ENCODE data around the gene CA5A.
"Not testable (repeated sequence)": the region's sequence is repeated elsewhere in the genome, so short reads cannot be mapped to it uniquely, and the experiment has no call there.

Gene CA5A

DNA sequence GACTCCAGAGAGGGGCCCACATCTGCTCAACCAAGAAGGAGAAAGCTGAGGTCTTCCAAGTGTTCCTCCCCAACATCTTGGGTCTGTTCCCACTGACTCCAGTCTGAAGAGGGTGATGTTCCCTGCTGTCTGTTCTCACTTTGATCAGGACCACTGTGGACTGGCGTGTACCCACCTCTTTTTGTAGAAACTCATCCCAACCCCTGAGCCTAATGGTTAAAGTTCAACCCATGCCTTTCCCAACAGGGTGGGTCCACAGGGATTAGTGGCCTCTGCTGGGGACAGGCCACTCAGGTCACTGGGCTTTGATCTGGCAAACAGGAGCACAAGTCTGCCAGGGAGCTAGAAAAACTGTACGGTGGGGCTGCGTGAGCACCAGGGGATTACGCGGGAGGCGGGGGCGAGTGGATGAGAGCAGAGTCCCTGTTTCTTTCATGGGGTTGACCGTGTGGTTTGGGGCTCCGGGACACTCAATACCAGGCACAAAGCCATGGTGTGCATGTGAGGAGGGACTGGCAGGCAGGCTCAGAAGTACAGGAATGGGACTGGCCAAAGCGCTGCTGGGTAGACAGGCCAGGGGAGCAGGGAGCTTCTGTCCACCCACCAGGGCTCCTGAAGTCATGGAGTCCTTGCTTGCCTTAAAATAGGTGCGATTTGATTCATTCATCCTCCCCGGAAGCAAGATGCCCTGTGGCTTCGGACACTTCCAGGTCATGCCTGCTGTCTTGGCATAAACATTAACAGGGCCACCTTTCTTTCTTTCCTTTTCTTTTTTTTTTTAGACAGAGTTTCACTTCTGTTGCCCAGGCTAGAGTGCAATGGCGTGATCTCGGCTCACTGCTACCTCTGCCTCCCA lies at the start of gene CA5A:
TSS of gene CA5A (minus strand) at position 155 of the 856 bp plus-strand sequence. CDS start at position 76, 79 bp downstream.
- DNase-seq = no peak

DNA sequence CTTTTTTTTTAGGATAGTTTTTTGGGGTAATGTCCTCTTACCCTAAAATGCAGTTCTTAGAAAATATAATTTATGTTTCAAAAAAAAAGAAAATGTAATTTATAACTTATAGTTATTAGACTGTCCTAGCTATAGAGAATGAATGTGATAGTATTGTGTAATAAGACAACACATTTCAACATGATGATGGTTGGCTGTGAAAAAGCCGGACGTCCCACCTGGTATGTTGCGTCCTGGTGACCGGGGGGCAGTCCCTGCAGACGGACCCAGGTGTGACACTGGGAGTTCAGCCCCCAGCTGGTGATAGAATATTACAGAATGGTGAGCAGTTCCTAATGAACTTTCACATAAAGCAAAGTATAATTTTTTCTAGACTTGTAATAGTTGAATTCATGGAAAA lies 49.2 kb upstream of the CA5A start:
- DNase-seq = not testable (repeated sequence)

DNA sequence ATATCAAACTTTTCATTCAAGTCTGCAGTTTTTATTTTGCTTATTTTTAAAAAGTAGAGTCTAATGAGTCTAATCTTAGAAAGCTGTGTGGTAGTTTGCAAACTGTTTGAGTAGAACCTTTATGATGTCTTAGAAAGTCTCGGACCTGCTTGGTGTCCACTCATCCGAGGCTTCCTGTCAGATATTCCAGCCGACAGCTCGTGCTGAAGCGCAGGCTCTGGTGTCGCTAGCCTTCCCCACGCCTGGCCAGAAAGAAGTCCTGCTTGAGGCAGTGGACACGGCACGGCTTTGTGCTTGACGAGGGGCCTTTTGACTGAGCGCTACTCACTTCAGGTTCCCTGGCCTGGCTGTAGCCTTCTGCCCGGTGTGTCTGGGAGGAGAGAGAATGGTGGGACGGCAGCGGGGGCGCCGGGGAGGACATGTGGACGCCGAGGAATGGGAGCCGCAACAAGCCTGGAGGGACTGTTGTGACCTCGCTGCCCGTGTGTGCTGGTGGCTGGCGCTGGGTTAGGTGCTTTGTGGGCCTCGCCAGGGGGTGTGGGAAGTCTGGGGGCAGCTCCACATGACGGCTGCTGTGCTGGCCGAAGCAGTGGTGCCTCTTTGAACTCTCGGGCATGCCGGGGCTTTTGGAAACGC lies 48.4 kb upstream of the CA5A start:
- DNase-seq = no peak

DNA sequence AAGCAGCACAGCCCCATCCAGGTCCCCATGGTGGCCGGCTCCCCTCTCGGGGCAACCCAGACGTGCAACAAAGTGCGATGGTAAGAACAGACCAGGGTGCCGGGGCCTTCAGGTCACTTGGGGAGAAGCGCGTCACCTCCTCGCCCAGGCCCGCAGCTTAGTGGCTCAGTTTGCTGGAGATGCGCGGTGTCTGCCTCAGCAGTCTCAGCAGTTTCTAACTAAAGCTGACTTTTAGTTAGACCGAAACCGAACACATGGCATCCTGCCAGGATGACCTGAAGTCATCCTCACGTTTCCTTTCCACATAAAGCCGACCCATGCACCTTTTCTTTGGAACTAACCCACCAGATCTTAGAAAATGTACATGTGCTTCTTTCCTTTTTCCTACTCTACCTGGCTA lies 47.9 kb upstream of the CA5A start:
- DNase-seq = not testable (repeated sequence)

DNA sequence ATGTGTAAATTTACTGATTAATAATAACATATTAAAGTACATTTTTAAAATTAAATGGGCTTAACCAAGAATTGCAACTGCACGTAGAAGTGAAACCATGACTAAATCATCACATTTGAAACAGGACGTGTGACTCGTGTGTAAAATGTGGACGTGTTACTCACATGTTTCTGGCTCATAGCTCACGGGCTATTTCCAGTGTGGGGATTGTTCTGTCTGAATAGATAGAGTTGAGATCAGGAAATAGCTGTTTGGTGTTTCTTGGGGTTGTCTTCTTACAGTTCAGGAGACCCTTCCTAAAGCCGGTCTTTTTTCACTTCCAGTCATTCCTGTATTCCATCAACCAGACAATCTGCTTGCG lies 47.4 kb upstream of the CA5A start:
- not testable (repeated sequence) for DNase-seq

DNA sequence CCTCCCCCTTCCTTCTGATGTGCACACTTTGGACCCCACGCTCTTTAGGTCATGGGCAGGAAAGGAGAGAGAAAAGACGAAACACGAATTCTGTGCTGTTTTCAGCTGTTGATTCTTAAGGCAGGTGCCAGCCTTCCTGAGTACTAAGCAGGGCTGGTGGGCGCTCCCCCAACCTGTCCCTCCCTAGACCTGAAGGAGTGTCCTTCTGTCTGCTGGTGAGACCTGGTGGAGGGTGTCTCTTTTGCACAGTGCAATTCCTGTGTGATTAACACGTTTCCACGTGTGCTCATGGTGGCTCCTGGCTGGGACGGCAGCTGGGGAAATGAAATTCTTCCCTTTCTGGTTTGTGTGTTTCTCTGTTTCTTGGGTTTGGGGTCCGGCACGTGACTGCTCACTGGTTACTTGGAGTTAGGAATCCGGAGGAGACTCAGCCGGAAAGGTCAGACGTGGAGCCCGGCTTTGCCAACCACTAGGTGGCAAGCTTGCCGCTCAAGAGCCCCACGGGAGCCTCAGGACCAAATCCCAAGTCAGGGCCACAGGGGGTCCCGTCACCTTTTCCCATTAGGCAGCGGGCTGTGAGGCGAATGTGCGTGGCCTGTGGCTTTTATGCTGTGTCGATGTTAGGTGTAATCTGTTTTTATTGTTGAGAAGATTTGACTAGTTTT lies 46.9 kb upstream of the CA5A start:
- not testable (repeated sequence) for DNase-seq

DNA sequence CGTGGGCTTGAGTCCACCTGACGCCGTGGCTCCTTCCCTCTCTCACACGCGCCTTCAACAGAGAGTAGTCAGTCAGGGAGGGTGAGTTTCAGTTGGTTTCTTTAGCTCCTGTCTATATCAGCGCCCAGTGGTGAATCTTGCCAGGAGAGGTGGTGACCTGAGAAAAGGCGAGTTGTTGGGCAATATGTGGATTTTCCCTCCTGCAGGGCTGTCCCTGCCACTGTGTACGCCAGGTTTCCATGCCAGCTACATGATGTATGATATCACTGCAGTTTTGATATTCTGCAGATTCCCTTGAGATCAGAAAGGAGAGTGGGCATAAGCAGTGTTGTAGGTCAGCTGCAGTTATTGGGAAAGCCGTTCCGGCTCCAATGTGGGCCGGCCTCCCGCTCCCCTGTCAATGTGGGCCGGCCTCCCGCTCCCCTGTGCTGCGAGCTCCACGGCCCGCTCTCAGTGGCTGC lies 46.3 kb upstream of the CA5A start:
- no peak for DNase-seq

DNA sequence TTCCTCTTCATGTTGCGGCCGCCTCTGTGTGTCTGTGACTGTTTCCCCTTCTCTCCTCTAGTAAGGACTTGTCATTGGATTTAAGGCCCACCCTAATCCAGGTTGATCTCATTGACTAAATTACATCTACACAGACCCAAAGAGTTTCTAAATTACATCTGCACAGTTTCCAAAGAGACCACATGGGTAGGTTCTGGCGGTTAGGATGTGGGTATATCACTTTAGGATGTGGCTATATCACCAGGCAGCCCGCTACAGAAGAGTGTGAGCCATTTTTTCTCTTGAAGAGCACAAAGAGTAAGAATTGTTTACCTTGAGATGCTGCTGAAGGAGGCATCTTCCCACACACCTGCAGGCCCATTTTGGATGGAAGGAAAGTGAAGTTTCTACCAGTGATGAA lies 45.0 kb upstream of the CA5A start:
- DNase-seq = not testable (repeated sequence)

DNA sequence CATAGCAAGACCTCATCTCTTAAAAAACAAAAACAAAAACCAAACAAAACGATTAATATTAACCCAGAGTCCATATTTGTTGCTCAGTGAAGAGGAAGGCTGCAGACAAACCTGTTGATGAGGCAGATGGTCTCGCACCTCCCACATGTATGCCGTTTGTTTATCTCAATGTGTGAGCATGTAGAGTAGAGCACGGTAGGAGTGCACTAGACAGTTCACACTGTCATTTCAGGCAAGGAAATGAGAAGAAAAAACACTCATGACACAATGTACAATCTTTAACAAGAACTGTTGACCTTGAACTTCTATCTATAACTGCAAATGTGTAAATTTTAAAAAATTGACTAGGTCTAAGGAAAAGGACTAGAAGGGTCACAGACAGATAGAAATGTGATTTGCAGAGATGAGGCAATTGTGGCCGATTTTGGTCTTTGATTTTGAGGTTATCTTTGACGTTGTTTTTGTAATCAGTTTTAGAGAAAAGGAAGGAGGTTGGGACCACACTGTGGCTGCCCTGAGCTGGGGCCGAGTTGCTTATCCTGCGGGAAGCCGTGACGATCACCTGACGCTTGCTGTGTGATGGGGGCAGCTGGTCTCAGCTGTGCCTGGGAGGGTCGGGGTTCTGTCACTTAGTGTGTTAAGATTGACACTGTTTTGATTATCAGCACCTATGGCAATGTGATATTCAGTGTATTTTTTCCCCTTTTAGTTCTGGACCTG lies 43.7 kb upstream of the CA5A start:
- DNase-seq = not testable (repeated sequence)

DNA sequence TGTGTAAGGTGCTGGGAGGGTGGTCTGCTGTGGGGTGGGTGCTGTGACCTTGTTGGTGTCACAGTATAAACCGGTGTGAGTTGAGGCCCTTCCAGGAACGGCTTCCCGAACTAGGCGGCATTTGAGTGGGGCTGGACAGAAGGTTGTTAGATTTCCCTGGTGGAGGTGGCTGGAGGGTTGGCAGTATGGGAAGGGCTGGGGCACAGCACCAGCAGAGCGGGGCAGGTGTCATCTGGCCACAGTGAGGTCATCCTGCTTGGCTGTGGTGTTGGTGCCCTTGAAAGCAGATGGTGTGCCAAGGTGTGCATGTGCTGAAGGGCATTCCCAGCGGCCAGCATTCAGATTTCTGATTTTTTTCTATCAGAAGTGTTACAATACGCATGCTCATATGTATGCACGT lies 43.0 kb upstream of the CA5A start:
- no peak for DNase-seq

DNA sequence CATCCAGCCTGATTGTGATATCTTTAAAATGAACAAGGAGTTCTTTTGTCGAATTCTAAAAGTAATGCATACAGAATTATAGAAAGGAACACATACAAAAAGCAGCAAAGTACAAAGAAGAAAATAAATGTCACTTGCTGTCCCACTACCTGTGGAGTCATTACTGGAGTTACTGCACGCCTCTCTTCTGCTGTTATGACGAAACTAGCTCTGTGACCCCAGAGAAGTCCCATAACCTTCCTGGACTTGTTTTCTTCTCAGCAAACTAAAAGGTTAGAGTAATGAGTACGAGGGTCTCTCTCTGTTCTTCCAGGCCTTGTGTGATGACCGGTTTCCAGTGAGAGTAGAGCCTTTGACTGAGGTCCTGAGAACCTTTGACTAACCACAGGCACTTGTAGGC lies 41.8 kb upstream of the CA5A start:
- DNase-seq = no peak

DNA sequence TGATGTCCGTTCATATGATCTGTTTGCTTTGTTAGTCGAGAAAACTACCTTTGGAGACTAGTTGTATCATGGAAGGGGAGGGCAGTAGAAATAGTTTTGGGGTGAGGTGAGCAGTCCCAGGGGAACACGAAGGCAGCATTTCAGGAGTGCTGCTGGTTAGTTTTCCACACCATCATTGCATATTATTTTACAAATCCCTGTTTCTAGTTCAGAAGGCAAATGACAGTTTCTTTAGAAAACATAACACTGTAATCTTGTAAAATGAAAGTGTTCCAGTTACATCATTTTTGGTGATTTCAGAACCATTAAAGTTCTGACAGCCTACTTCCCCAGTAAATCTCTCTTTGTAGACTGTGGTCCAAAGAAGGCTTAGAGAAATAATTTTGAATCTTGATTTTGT lies 40.3 kb upstream of the CA5A start:
- no peak for DNase-seq

DNA sequence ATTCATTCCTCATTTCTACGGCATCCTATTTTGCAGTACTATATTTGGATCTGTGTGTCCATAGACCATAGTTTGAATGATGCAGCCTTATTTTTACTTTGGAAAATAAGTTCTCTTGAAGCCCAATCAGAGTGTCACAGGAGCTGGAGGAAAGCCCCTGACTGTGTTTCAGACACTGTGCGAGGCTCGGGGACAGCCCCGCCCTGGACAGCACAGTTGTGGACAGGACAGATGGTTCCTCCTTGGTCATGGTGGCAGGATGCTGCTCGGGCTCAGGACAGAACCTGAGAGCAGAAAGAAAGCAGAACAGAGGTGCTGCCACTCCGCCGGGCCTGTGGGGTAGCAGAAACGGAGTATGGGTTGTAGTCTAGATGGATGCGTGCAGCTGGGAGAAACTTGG lies 37.8 kb upstream of the CA5A start:
- no peak for DNase-seq

DNA sequence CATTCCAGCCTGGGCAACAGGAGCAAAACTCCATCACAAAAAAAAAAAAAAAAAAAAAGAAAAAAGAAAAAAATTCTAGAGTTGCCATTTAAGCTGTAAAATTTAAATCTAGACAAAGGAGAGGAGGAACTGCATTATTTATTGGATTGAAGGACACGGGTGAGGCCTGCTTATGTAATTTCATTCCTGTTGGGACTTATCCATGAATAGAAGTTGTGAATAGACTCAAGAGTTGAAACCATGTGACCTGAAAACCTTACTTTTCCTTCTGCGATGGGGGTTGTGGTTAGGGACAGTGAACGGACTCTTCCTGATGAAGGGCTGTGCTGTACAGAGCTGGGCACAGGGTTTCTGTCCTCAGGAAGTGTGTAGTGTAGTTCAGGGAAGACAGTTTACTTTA lies 37.4 kb upstream of the CA5A start:
- no peak for DNase-seq

DNA sequence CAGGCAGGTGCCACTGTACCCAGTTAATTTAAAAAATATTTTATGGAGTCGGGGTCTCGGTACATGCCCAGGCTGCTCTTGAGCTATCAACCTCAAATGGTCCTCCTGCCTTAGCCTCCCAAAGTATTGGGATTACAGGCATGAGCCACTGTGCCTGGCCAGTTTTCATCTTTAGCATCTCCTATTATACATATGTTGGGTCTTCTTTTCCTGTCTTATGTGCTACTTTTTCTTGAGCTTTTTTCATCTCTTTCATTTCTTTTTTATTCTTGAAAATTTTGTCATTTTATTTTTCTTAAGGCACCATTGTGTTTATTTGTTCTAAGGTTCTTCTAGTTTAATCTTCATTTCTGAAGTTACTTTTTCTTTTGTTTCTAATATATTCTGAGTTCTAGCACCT lies 35.6 kb upstream of the CA5A start:
- DNase-seq = no peak

DNA sequence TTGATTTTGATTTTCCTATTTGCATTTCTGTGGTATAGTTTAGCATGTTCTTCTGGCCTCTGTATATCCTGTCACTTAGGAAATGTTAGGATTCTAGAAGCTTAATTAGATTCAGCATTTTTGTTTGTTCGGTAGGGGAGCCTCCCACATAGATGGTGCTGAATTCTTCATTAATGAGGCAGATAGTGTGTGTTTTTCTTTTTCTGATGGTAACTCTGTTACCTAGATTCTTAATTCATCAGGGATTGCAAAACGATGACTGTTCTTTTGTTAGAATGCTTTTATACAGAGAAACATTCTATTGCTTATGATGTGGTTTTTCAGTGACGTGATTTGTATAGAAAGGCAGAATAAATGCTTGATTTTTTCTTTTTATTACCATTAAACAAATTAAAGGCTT lies 33.9 kb upstream of the CA5A start:
- DNase-seq = no peak

DNA sequence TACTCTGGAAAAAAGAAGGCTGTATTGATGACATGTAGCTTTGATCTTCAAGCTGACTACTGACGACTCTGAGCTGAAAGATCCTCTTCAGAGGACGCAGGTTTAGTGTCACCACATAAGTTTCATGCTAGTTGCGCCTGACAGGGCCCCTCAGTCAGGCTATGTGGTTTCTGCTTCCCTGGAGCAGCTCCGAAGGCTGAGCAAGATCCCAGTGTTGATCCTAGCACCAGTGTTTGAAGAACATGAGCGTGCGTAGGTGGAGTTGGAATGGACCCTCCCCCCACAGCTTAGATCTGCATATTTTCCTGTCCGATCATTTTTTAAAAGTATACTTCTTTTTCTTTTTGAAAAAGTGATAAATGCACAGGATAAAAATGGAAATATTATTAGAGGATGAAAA lies 32.2 kb upstream of the CA5A start:
- DNase-seq = no peak

DNA sequence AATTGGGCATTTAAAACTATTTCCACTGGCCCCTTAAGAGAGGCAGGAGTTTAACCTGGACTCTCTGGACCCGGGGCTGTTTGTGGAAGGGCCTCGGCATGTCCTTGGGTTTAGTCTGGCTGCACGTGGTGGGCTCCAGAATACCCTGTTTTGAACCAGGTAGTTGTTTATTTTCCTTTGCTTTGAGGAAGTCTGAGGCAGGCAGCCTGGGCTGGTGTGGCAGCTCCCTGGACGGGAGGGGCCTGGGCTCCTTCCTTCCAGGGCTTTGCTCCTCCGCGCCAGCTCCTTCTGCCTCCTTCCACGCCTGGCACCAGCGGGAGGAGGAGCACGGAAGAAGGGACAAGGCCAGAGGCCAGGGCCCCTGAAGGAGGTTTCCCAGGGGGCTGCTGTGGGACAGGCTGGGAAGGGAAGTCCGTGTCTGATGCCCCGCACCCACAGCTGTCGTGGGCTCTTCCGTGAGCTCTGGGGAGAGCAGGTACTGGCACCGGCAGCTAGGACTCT lies 30.4 kb upstream of the CA5A start:
- no peak for DNase-seq

DNA sequence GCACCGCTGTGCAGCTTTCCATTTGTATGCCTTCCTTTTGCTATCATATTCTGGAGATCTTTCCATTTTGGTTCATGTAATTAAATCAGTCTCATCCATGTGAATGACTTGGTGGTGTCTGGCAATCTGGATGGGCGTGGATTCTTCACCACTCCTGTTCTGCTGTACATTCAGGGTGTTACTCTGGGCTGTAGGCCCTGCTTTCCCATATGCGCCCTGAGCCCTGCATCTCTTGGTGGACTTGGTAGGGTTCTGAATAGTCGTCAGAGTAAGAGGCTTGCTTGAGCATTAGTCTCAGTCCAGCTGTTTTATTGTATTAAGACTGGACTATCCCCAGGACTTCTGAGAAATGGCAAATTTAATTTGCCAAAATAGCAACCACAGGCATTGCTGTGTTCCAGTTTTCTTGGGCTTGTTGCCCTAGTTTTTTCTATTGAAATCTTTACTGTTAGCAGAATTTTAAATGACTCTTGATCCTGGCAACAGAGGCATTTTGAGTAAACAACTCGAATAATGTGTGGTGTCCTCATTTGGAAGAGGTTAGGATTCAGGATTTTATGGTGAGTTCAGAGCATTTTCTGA lies 29.8 kb upstream of the CA5A start:
- DNase-seq = no peak

DNA sequence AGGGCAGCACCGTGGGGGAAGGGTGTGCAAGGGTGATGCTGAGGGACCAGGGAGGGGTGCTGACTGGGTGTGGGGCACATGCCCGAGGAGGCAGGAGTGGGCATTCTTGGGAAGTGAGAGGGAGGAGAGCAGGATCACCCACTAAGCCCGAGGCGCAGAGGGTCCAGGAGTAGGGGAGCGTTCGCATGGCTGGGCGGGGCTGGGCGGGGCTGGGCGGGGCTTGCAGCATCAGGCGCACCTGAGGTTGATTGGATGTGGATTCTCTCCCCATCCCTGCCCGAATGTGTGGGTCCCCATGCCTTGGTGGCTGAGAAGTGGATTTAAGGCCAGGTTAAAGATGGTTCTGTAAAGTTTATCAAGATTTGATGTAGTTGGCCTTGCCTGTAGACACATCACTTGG lies 29.1 kb upstream of the CA5A start:
- DNase-seq = no peak

DNA sequence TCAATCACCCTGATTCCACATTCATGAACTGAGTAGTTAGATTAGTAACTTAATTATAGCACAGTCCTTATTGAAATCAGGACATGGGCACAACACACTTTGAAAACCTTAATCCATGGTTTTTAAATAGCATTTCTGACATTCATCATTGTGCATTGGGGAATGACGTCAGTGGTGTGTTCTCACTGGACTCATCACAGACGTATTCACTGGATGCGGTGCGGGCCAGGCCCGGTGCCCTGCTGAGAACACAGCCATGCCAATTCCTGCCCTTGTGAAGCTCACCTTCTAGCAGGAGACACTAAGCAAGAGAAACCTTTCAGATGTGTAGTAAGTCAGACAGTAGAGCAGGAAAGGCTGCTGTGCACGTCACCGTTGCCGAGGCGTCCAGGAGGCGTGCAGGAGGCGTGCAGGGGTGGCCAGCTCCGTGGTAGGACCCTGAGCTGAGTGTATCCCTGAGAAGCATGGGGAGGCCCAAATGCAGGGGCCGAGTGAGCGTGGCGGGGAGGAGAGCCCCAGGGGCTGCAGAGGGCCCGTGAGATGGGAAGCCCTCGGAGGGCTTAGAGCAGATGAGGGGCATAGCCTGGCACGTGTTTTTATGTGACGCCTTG lies 27.8 kb upstream of the CA5A start:
- no peak for DNase-seq

DNA sequence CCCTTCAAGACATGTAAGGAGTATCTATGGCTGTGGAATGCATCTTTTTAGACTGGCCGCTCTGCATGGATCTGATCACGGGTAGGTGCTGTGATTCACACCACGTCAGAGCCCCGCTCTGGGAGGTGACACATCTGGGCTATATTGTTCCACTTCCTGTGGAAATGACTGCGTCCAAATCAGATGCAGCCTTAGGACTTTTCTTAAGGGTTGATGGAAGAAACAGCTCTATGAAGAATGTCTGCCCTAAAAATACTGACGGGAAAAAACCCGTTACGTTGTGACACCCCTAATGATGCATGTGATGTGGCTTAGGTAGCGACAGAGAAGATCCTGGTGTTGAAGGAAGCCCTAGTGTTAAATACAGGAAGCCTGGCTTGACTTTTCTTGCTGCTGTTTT lies 27.1 kb upstream of the CA5A start:
- no peak for DNase-seq

Measured in NCI-H2227 treated with DMSO at 0.1 percent for 48 hours (cell line).